ENCODE measurements around the gene NDE1.

Gene NDE1

DNA sequence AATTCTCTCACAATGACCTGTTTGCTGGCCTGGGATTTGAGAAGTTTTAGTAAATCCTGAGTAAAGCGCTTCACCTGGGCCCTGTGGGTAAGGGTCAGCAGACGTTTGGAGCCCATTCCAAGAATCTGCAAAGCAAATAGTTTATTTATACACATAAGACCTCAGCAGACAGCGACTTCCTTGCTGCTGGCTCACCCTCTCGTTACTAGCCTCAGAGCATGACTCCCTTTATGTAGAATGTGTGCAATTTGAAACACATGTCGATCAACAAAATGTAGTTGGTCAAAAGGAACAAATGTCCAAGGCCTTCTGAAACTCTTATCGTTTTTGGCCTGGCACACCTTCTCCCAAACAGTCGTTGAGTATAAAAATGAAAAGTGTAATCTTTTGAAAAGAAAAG lies 38.4 kb upstream of the NDE1 start:
- TF ChIP-seq, protein P1, sequence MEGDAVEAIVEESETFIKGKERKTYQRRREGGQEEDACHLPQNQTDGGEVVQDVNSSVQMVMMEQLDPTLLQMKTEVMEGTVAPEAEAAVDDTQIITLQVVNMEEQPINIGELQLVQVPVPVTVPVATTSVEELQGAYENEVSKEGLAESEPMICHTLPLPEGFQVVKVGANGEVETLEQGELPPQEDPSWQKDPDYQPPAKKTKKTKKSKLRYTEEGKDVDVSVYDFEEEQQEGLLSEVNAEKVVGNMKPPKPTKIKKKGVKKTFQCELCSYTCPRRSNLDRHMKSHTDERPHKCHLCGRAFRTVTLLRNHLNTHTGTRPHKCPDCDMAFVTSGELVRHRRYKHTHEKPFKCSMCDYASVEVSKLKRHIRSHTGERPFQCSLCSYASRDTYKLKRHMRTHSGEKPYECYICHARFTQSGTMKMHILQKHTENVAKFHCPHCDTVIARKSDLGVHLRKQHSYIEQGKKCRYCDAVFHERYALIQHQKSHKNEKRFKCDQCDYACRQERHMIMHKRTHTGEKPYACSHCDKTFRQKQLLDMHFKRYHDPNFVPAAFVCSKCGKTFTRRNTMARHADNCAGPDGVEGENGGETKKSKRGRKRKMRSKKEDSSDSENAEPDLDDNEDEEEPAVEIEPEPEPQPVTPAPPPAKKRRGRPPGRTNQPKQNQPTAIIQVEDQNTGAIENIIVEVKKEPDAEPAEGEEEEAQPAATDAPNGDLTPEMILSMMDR (conservative IDR thresholded peaks at IDR 0.05; ENCODE audit: low read depth): no peak
- no peak for DNase-seq (ENCODE audit: low spot score)
- CTCF ChIA-PET: no interaction called here
- no peak overlapping the region for H3K27ac ChIP-seq
- POLR2A ChIA-PET (ENCODE audit: low non-redundant PET): no interaction called here

DNA sequence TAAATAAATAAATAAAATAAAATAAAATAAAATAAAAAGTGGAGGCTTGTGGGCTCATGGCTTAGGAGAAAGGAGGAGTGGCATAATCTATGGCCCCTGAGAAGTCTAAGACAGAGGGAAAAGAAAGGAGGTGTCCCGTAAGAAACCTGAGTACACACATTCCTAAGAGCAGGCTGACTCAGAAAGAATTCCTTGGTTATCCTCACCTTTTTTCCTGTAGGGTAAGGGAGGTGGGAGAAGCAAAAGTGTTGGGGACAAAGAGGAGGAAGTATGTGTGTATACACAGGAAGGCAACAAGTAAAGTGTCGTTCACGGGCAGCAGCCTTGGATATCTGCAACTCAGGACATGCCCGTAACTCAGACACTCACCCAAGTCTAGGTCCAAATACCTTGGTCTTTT lies 36.4 kb upstream of the NDE1 start:
- DNase-seq (ENCODE audit: low spot score): peak; percentile 72
- TF ChIP-seq, protein P1 (conservative IDR thresholded peaks at IDR 0.05; ENCODE audit: low read depth): no peak
- POLR2A ChIA-PET (ENCODE audit: low non-redundant PET): no interaction called here
- peak overlapping the region; percentile 58 for H3K27ac ChIP-seq
- CTCF ChIA-PET: no interaction called here

GRCh38 chr16:15616012-15616411 lies 34.0 kb upstream of the NDE1 start:
- no peak overlapping the region for H3K27ac ChIP-seq
- no peak for DNase-seq (ENCODE audit: low spot score)
- TF ChIP-seq, protein P1 (conservative IDR thresholded peaks at IDR 0.05; ENCODE audit: low read depth): no peak
- CTCF ChIA-PET: no interaction called here
- POLR2A ChIA-PET (ENCODE audit: low non-redundant PET): no interaction called here

DNA sequence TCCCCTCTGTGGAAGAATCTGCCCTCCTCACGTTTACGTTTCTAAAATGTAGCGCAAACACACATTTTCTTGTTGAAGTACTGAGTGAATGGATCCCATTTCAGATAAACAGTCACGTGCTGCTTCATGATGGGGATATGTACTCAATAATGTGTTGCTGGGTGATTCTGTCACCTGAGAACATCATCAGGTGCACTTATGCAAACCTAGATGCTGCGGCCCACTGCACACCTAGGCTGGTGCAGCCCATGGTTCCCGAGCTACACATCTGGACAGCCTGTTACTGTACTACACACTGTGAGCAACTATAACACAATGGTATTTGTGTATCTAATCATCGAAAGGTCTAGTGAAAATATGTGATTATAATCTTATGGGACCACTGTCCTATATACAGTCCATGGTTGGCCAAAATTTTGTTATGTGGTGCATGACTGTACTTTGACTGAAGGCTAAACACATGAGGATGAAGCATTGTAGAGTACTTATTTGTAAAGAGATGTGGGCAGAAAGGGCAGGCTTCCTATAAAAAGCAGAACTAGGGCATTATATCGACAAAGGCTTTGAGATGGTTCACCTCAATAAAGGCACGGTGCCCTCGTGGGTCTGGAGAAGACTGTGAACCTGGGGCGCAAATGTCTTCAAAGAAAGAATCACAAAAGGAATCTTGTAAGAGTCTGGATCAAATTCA lies 33.4 kb upstream of the NDE1 start:
- TF ChIP-seq, protein P1 (conservative IDR thresholded peaks at IDR 0.05; ENCODE audit: low read depth): no peak
- CTCF ChIA-PET: interaction anchor here (0.6 kb wide), 1 partner anchor 23 kb away, joined by 4 read pairs; no protein-coding TSS in a partner anchor
- POLR2A ChIA-PET (ENCODE audit: low non-redundant PET): no interaction called here
- no peak for DNase-seq (ENCODE audit: low spot score)
- H3K27ac ChIP-seq: no peak overlapping the region

- CTCF ChIA-PET: no interaction called here
- POLR2A ChIA-PET (ENCODE audit: low non-redundant PET): no interaction called here
- no peak overlapping the region for H3K27ac ChIP-seq
- TF ChIP-seq, protein P1 (conservative IDR thresholded peaks at IDR 0.05; ENCODE audit: low read depth): no peak
- no peak for DNase-seq (ENCODE audit: low spot score)
These were observed 32.1 kb upstream of the NDE1 start for GRCh38 chr16:15617901-15618300.

DNA sequence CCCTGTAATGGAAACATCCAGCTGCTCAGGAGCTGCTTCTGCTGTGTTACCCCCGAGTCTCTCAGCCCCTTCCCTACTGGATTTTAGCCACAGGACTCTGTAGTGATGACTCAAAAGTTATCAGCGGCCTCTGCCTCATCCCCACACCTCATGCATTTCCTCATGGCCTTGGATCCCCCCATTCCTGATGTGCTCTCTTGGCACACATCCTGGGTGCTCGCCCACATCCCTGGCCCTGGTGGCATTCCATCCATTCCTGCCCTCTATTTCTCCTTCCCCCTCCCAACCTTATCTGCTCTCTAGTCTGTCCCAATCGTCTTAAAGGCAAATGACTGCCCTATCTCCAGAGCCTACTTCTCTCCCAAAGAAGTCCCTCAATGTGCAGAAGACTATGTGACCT lies 31.7 kb upstream of the NDE1 start:
- TF ChIP-seq, protein P1 (conservative IDR thresholded peaks at IDR 0.05; ENCODE audit: low read depth): no peak
- POLR2A ChIA-PET (ENCODE audit: low non-redundant PET): no interaction called here
- DNase-seq (ENCODE audit: low spot score): no peak
- CTCF ChIA-PET: interaction anchor here (0.7 kb wide), 1 partner anchor 86 kb away, joined by 4 read pairs; no protein-coding TSS in a partner anchor
- no peak overlapping the region for H3K27ac ChIP-seq

Data from RWPE1 (cell line).